ENCODE measurements around the gene SORCS1. TPM values are rescaled to one million over a fixed set of nuclear protein-coding genes. Genes with fewer than 3 reads are reported as not detected.

SORCS1 gene
- total RNA-seq, 1 donor from 2014 or later, result 1.1 TPM

GRCh38 chr10:107157071-107157470, 7.4 kb downstream of the SORCS1 start:
- FAIRE-seq, result no peak
- no peaks in the 10 kb centered on the region for H3K27me3 ChIP-seq (ENCODE audit: insufficient read depth, low read length)
- H3K27ac ChIP-seq (ENCODE audit: low read depth, low read length), result no peak overlapping the region
- peaks cover 2% of the 10 kb centered on the region for H3K9me3 ChIP-seq (ENCODE audit: insufficient read depth, low read depth, low read length)
- Mint-ChIP-seq H3K27me3 (ENCODE audit: low read depth, unreplicated experiment) (no peaks in the 10 kb centered on the region), H3K27ac (ENCODE audit: unreplicated experiment) (no peak overlapping the region), H3K4me3 (ENCODE audit: unreplicated experiment) (no peak overlapping the region), H3K4me1 (ENCODE audit: low read depth, unreplicated experiment) (no peaks in the 10 kb centered on the region), H3K36me3 (ENCODE audit: low read depth, unreplicated experiment) (no peaks in the 10 kb centered on the region), H3K9me3 (ENCODE audit: unreplicated experiment) (peaks cover 6% of the 10 kb centered on the region)
- no peaks in the 10 kb centered on the region for H3K36me3 ChIP-seq (ENCODE audit: insufficient read depth, low read length)
- H3K9ac ChIP-seq (ENCODE audit: low read length), result no peak overlapping the region
- TF ChIP-seq EZH2 (IDR thresholded peaks at IDR 0.05; ENCODE audit: insufficient read depth, low read length) (no peak), CTCF (IDR thresholded peaks at IDR 0.05; ENCODE audit: insufficient read depth, low read depth, low read length) (no peak)
- no peaks in the 10 kb centered on the region for H3K79me2 ChIP-seq (ENCODE audit: insufficient read depth, low read length)
- H2AFZ ChIP-seq (ENCODE audit: low read depth, low read length), result no peak overlapping the region
- no peak overlapping the region for H3K4me2 ChIP-seq (ENCODE audit: low read length)
- H3K4me1 ChIP-seq (ENCODE audit: insufficient read depth, low read length), result no peaks in the 10 kb centered on the region
- H4K20me1 ChIP-seq (ENCODE audit: insufficient read depth, low read length), result no peaks in the 10 kb centered on the region
- no peak overlapping the region for H3K4me3 ChIP-seq (ENCODE audit: insufficient read depth, low read depth, low read length)
- DNase-seq (ENCODE audit: low read depth), result no peak

GRCh38 chr10:107152087-107152486, 12.4 kb downstream of the SORCS1 start:
- no peak for DNase-seq (ENCODE audit: low read depth)
- Histone ChIP-seq H3K36me3 (ENCODE audit: insufficient read depth, low read length) (no peaks in the 10 kb centered on the region), H2AFZ (ENCODE audit: low read depth, low read length) (no peak overlapping the region), H3K4me2 (ENCODE audit: low read length) (no peak overlapping the region), H3K4me3 (ENCODE audit: insufficient read depth, low read depth, low read length) (no peak overlapping the region), H3K4me1 (ENCODE audit: insufficient read depth, low read length) (no peaks in the 10 kb centered on the region), H4K20me1 (ENCODE audit: insufficient read depth, low read length) (no peaks in the 10 kb centered on the region), H3K9me3 (ENCODE audit: insufficient read depth, low read depth, low read length) (peaks cover 5% of the 10 kb centered on the region), H3K9ac (ENCODE audit: low read length) (no peak overlapping the region), H3K27ac (ENCODE audit: low read depth, low read length) (no peak overlapping the region), H3K79me2 (ENCODE audit: insufficient read depth, low read length) (no peaks in the 10 kb centered on the region), H3K27me3 (ENCODE audit: insufficient read depth, low read length) (no peaks in the 10 kb centered on the region)
- no peak for TF ChIP-seq EZH2 (IDR thresholded peaks at IDR 0.05; ENCODE audit: insufficient read depth, low read length)
- no peak for TF ChIP-seq CTCF (IDR thresholded peaks at IDR 0.05; ENCODE audit: insufficient read depth, low read depth, low read length)
- Mint-ChIP-seq H3K36me3 (ENCODE audit: low read depth, unreplicated experiment) (no peaks in the 10 kb centered on the region), H3K4me3 (ENCODE audit: unreplicated experiment) (no peak overlapping the region), H3K9me3 (ENCODE audit: unreplicated experiment) (peaks cover 16% of the 10 kb centered on the region), H3K4me1 (ENCODE audit: low read depth, unreplicated experiment) (no peaks in the 10 kb centered on the region), H3K27me3 (ENCODE audit: low read depth, unreplicated experiment) (no peaks in the 10 kb centered on the region), H3K27ac (ENCODE audit: unreplicated experiment) (no peak overlapping the region)
- no peak for FAIRE-seq

- Histone ChIP-seq H3K4me2 (ENCODE audit: low read length) (no peak overlapping the region), H3K79me2 (ENCODE audit: insufficient read depth, low read length) (no peaks in the 10 kb centered on the region), H3K9me3 (ENCODE audit: insufficient read depth, low read depth, low read length) (peaks cover 5% of the 10 kb centered on the region), H3K4me3 (ENCODE audit: insufficient read depth, low read depth, low read length) (no peak overlapping the region), H3K4me1 (ENCODE audit: insufficient read depth, low read length) (no peaks in the 10 kb centered on the region), H2AFZ (ENCODE audit: low read depth, low read length) (no peak overlapping the region), H4K20me1 (ENCODE audit: insufficient read depth, low read length) (no peaks in the 10 kb centered on the region), H3K36me3 (ENCODE audit: insufficient read depth, low read length) (no peaks in the 10 kb centered on the region), H3K9ac (ENCODE audit: low read length) (no peak overlapping the region), H3K27me3 (ENCODE audit: insufficient read depth, low read length) (no peaks in the 10 kb centered on the region), H3K27ac (ENCODE audit: low read depth, low read length) (no peak overlapping the region)
- no peak overlapping the region for H3K27ac Mint-ChIP-seq (ENCODE audit: unreplicated experiment)
- peaks cover 16% of the 10 kb centered on the region for H3K9me3 Mint-ChIP-seq (ENCODE audit: unreplicated experiment)
- TF ChIP-seq CTCF (IDR thresholded peaks at IDR 0.05; ENCODE audit: insufficient read depth, low read depth, low read length), result no peak
- TF ChIP-seq EZH2 (IDR thresholded peaks at IDR 0.05; ENCODE audit: insufficient read depth, low read length), result no peak
- no peaks in the 10 kb centered on the region for H3K27me3 Mint-ChIP-seq (ENCODE audit: low read depth, unreplicated experiment)
- H3K4me1 Mint-ChIP-seq (ENCODE audit: low read depth, unreplicated experiment), result no peaks in the 10 kb centered on the region
- H3K4me3 Mint-ChIP-seq (ENCODE audit: unreplicated experiment), result no peak overlapping the region
- DNase-seq (ENCODE audit: low read depth) (no peak), FAIRE-seq (no peak)
- no peaks in the 10 kb centered on the region for H3K36me3 Mint-ChIP-seq (ENCODE audit: low read depth, unreplicated experiment)
Measured at GRCh38 chr10:107148906-107149305, 15.6 kb downstream of the SORCS1 start.
